ENCODE measurements around the gene PTGER1. TPM values are rescaled to one million over a fixed set of nuclear protein-coding genes. Genes with fewer than 3 reads are reported as not detected.

The PTGER1 gene
- polyA plus RNA-seq, 1 donor (not counting 4 experiments of a cell fraction or from before 2014, with no cell fraction given): not detected

DNA sequence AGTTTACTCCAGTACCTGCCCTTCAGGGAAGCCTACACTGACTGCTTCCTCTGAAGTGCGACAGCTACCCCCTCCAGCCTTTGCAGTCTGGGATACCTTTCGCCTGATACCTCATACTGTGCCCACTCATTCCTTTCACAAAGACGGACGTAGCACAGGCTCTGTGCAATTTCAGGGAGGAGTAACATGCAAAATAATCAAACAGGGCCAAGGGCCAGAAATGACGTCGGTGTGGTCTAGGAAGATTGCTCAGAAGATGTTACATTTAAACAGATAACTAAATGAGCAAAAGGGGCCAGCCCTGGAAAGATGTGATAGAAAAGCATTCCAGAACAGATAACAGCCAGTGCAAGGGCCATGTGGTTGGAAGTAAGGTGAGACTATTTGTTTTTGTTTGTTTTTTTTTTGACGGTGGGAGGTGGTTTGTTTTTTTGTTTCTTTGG, 49.4 kb downstream of the PTGER1 start:
- Histone ChIP-seq H3K27me3 (ENCODE audit: control insufficient read depth, extremely low read depth, insufficient read depth, low read length) (no peaks in the 10 kb centered on the region), H3K9me1 (ENCODE audit: control insufficient read depth, extremely low read depth, insufficient read depth, low read length) (no peaks in the 10 kb centered on the region), H3K27ac (ENCODE audit: control insufficient read depth, insufficient read depth, low read length) (no peak overlapping the region), H3K9me3 (ENCODE audit: control insufficient read depth, low read depth, low read length) (no peaks in the 10 kb centered on the region), H2AFZ (ENCODE audit: control insufficient read depth, low read length) (no peak overlapping the region), H3K4me3 (ENCODE audit: control insufficient read depth in 2 of 3, extremely low read depth in 1 of 3, insufficient read depth in 2 of 3, low read depth in 1 of 3, low read length in 3 of 3) (no peak overlapping the region), H3K9ac (ENCODE audit: control insufficient read depth, extremely low read depth, insufficient read depth, low read length) (no peak overlapping the region), H3K4me1 (ENCODE audit: control insufficient read depth, extremely low read depth, insufficient read depth, low read length) (no peaks in the 10 kb centered on the region), H3K36me3 (ENCODE audit: control insufficient read depth in 2 of 2, extremely low read depth in 1 of 2, insufficient read depth in 2 of 2, low read length in 2 of 2) (no peaks in the 10 kb centered on the region), H4K20me1 (ENCODE audit: control insufficient read depth, extremely low read depth, insufficient read depth, low read length) (no peaks in the 10 kb centered on the region), H3K79me2 (ENCODE audit: control insufficient read depth, insufficient read depth, low read length) (no peaks in the 10 kb centered on the region), H3K4me2 (ENCODE audit: control insufficient read depth, extremely low read depth, insufficient read depth, low read depth, low read length) (no peak overlapping the region)
- no peak for TF ChIP-seq CTCF (optimal IDR thresholded peaks at IDR 0.05 in 1 of 3, IDR thresholded peaks at IDR 0.05 in 1 of 3, conservative IDR thresholded peaks at IDR 0.05 in 1 of 3; ENCODE audit: extremely low read depth in 1 of 3, insufficient read depth in 2 of 3, low read length in 3 of 3)
- TF ChIP-seq EZH2 (IDR thresholded peaks at IDR 0.05; ENCODE audit: low read length): no peak
- dilution Hi-C loops (cut with MboI; ENCODE audit: extremely low pct_ligation_motif_present, low sequenced_read_pairs): no loop called here
- FAIRE-seq (no peak), DNase-seq (ENCODE audit: low read depth, low spot score) (no peak)

Small RNAs within 50 kb of the gene (small RNA-seq; reads per million reads assigned to genes)
- gene SNRPGP15 (ENCODE audit: insufficient read length in 3 of 3, low read depth in 3 of 3, low replicate concordance in 1 of 3): 0 reads per million in 3 experiments

Other genes with a start within 250 kb of the PTGER1 start
- 14.1 to 25.1 TPM (median 22.8 TPM) in 3 replicates for gene ADGRE5, start 93.9 kb downstream of the PTGER1 start, polyA plus RNA-seq
- gene DDX39A, start 56.0 kb downstream of the PTGER1 start, polyA plus RNA-seq: 54.9 to 85.1 TPM (median 57.6 TPM) in 3 replicates
- 0.62 to 1.1 TPM (median 0.79 TPM) in 3 replicates for gene PKN1, start 42.0 kb downstream of the PTGER1 start, polyA plus RNA-seq
- gene GIPC1, start 20.8 kb upstream of the PTGER1 start, polyA plus RNA-seq: 147 to 254 TPM (median 166 TPM) in 3 replicates
- gene DNAJB1, start 43.0 kb upstream of the PTGER1 start, polyA plus RNA-seq: 249 to 290 TPM (median 265 TPM) in 3 replicates
- gene TECR, start 54.2 kb upstream of the PTGER1 start, polyA plus RNA-seq: 79.7 to 169 TPM (median 92.3 TPM) in 3 replicates
- gene NDUFB7, start 96.7 kb upstream of the PTGER1 start, polyA plus RNA-seq: 122 to 267 TPM (median 146 TPM) in 3 replicates
- gene CLEC17A, start 107.7 kb upstream of the PTGER1 start, polyA plus RNA-seq: 0.04 TPM in 1 of 3 replicates, not detected in the others
- not detected in 3 replicates for gene ADGRE3, start 199.5 kb upstream of the PTGER1 start, polyA plus RNA-seq
- gene ZNF333, start 214.7 kb upstream of the PTGER1 start, polyA plus RNA-seq: 2.1 to 4.2 TPM (median 3.6 TPM) in 3 replicates

All from keratinocyte (primary cell).